Thyroid gland (tissue), 4 donors: Measurements from ENCODE around the gene UBE2R2. TPM values are rescaled to one million over a fixed set of nuclear protein-coding genes. Genes with fewer than 3 reads are reported as not detected.
"Not testable (repeated sequence)": the region's sequence is repeated elsewhere in the genome, so short reads cannot be mapped to it uniquely, and the experiment has no call there.

Source experiments
- DNase-seq, 2 donors: peaks; one replicate each; pipeline ENCODE4 v3.0.0-alpha.2; 2019
- H3K27ac ChIP-seq, 3 donors: fragments of 200-600 bp; sonication (generic); 1 replicate in 2 of 3; 2 replicates in 1 of 3; pipeline ENCODE4 v1.5.1; 2016 to 2019; ENCODE audit warnings: mild to moderate bottlenecking in 1 of 3, moderate library complexity in 1 of 3
- H3K27me3 ChIP-seq: fragments of 200-600 bp; sonication (generic); one replicate; pipeline ENCODE4 v1.5.1; 2019
- H3K36me3 ChIP-seq, 2 donors: fragments of 200-600 bp; sonication (generic); one replicate each; pipeline ENCODE4 v1.5.1; 2016 to 2019
- H3K4me1 ChIP-seq, 2 donors: fragments of 200-600 bp; sonication (generic); one replicate each; pipeline ENCODE4 v1.5.1; 2017 to 2019
- H3K4me3 ChIP-seq, 3 donors: fragments of 200-600 bp; sonication (generic); replicated peaks in 1 of 3; 1 replicate in 2 of 3; 2 replicates in 1 of 3; pipeline ENCODE4 v1.5.1; 2016; ENCODE audit warnings: mild to moderate bottlenecking in 1 of 3
- H3K9me3 ChIP-seq: fragments of 200-600 bp; sonication (generic); one replicate; pipeline ENCODE4 v1.5.1; 2017
- POLR2A ChIP-seq, 2 donors: fragments of 450-650 bp; IDR thresholded peaks; one replicate each; pipeline ENCODE4 v1.6.1; 2017; ENCODE audit warnings: antibody characterized with exemption in 2 of 2, mild to moderate bottlenecking in 2 of 2, moderate library complexity in 1 of 2
- WGBS, 2 donors: methylation state at CpG; one replicate each; pipeline ENCODE4 v1.1.5; 2017; 5-methylcytosine and 5-hydroxymethylcytosine counted together
- intact Hi-C: fragments of 100-400 bp; cut with DNase I; formaldehyde crosslinking; loops from one replicate; pipeline ENCODE4 v1.15.1; 2023
- total RNA-seq, 4 donors: library from RNA; depleted of rRNA; stranded (reverse); fragments of >200 nt; gene quantifications; one replicate each; pipeline ENCODE4 v1.2.3, GENCODE V29; 2016
- TF ChIP-seq, protein P1 (sequence below), 6 experiments: fragments of 200-600 bp in 3 of 6; fragments of 450-650 bp in 3 of 6; sonication (generic) in 3 of 6; IDR thresholded peaks; one replicate each; pipeline ENCODE4 v1.5.1; 2016 to 2019; ENCODE audit warnings: antibody characterized with exemption in 6 of 6, mild to moderate bottlenecking in 2 of 6, inconsistent platforms in 1 of 6, moderate library complexity in 1 of 6

The UBE2R2 gene
- total RNA-seq, 4 donors from 2014 or later, result 22.8 to 31.4 (median 25.8) TPM

GRCh38 chr9:33835625-33836260, 18.8 kb downstream of the UBE2R2 start:
- H3K36me3 ChIP-seq, result no peaks in the 10 kb centered on the region
- no peak for TF ChIP-seq POLR2A (IDR thresholded peaks at IDR 0.05)
- TF ChIP-seq, protein P1, sequence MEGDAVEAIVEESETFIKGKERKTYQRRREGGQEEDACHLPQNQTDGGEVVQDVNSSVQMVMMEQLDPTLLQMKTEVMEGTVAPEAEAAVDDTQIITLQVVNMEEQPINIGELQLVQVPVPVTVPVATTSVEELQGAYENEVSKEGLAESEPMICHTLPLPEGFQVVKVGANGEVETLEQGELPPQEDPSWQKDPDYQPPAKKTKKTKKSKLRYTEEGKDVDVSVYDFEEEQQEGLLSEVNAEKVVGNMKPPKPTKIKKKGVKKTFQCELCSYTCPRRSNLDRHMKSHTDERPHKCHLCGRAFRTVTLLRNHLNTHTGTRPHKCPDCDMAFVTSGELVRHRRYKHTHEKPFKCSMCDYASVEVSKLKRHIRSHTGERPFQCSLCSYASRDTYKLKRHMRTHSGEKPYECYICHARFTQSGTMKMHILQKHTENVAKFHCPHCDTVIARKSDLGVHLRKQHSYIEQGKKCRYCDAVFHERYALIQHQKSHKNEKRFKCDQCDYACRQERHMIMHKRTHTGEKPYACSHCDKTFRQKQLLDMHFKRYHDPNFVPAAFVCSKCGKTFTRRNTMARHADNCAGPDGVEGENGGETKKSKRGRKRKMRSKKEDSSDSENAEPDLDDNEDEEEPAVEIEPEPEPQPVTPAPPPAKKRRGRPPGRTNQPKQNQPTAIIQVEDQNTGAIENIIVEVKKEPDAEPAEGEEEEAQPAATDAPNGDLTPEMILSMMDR (IDR thresholded peaks at IDR 0.05), result no peak
- WGBS, 2 donors, result 88% methylated on average over 11 of the region's 11 CpGs
- no peaks in the 10 kb centered on the region for H3K9me3 ChIP-seq
- H3K27ac ChIP-seq, result no peak overlapping the region
- H3K4me1 ChIP-seq, result peaks cover 4 to 12% of the 10 kb centered on the region in 2 donors
- no peak overlapping the region for H3K4me3 ChIP-seq
- intact Hi-C loops, result no loop called here
- no peak for DNase-seq
- no peaks in the 10 kb centered on the region for H3K27me3 ChIP-seq

DNA sequence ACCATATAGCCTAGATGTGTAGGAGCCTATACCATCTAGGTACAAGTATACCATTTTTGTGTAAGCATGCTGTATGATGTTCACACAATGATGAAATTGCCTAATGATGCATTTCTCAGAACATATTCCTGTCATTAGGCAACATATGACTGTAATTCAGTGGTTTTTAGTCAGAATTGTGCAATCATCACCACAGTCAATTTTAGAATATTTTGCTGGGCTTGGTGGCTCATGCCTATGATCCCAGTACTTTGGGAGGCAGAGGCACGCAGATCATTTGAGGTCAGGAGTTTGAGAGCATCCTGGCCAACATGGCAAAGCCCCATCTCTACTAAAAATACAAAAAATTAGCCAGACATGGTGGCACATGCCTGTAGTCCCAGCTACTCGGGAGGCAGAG, 19.3 kb downstream of the UBE2R2 start:
- H3K27me3 ChIP-seq, H3K4me3 ChIP-seq, H3K36me3 ChIP-seq, H3K9me3 ChIP-seq, DNase-seq, intact Hi-C loops, H3K27ac ChIP-seq: not testable (repeated sequence)
- H3K4me1 ChIP-seq, result peaks cover 4 to 12% of the 10 kb centered on the region in 2 donors
- WGBS, 2 donors, result 65 to 78% methylated on average over 2 of the region's 2 CpGs

DNA sequence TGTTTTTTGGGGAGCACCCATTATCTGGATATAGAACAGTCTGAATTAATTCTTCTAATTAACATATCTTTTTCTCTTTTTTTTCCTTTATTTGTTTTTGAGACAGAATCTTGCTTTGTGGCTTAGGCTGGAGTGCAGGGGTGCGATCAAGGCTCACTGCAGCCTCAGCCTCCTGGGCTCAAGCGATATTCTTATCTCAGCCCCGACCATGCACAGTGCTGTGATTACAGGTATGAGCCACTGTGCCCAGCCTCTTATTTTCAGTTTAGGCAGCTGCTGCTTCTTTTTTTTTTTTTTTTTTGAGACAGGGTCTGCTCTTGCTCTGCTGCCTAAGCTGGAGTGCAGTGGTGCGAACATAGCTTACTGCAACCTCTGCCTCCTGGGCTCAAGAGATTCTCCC, 20.2 kb downstream of the UBE2R2 start:
- no peak overlapping the region for H3K27ac ChIP-seq
- H3K36me3 ChIP-seq, result no peaks in the 10 kb centered on the region
- intact Hi-C loops, result no loop called here
- TF ChIP-seq, protein P1 (IDR thresholded peaks at IDR 0.05), result no peak
- no peak for TF ChIP-seq POLR2A (IDR thresholded peaks at IDR 0.05)
- WGBS, 2 donors, result 79 to 92% methylated on average over 4 of the region's 4 CpGs
- no peak for DNase-seq
- peaks cover 4 to 12% of the 10 kb centered on the region in 2 donors for H3K4me1 ChIP-seq
- H3K27me3 ChIP-seq, result no peaks in the 10 kb centered on the region
- H3K4me3 ChIP-seq, result no peak overlapping the region
- H3K9me3 ChIP-seq, result no peaks in the 10 kb centered on the region

DNA sequence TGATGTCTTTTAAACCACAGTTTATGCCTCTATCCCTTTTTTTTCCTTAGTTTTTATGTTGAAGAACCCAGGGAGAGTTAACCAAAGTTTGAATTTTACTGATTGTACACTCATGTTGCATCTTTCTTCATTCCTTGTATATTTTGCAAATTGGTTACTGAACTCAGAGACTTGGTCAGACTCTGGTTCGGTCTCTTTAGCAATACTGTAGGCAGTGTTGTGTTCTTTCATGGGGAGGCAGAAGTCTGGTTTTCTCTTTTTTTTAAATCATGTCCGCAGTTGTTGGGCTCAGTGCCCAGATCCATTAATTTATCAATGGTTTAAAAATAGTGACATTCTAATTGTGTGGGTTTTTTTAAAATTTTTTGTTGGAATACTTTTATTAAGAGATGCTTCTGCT, 23.4 kb downstream of the UBE2R2 start:
- TF ChIP-seq, protein P1 (IDR thresholded peaks at IDR 0.05), result no peak
- no peak for TF ChIP-seq POLR2A (IDR thresholded peaks at IDR 0.05)
- Histone ChIP-seq H3K36me3 (no peaks in the 10 kb centered on the region), H3K4me1 (peaks cover 4 to 13% of the 10 kb centered on the region in 2 donors), H3K27ac (no peak overlapping the region), H3K9me3 (no peaks in the 10 kb centered on the region), H3K4me3 (no peak overlapping the region), H3K27me3 (no peaks in the 10 kb centered on the region)
- 68 to 71% methylated on average over 2 of the region's 2 CpGs for WGBS, 2 donors
- intact Hi-C loops, result no loop called here
- DNase-seq, result no peak

- Histone ChIP-seq H3K36me3 (no peaks in the 10 kb centered on the region), H3K9me3 (no peaks in the 10 kb centered on the region), H3K27me3 (no peaks in the 10 kb centered on the region), H3K4me1 (peaks cover 2 to 13% of the 10 kb centered on the region in 2 donors), H3K27ac (no peak overlapping the region), H3K4me3 (no peak overlapping the region)
- no peak for DNase-seq
- WGBS, 2 donors, result 88 to 89% methylated on average over 5 of the region's 5 CpGs
- TF ChIP-seq, protein P1 (IDR thresholded peaks at IDR 0.05), result no peak
- TF ChIP-seq POLR2A (IDR thresholded peaks at IDR 0.05), result no peak
- intact Hi-C loops, result no loop called here
Measured at GRCh38 chr9:33843312-33843961, 26.5 kb downstream of the UBE2R2 start.
